ENCODE results near the gene GEMIN7. TPM values are rescaled to one million over a fixed set of nuclear protein-coding genes. Genes with fewer than 3 reads are reported as not detected.

GEMIN7 gene
- total and polyA plus RNA-seq, 9 donors, result 9.7 to 16.0 (median 11.7) TPM

- Histone ChIP-seq H3K9me3 (no peaks in the 10 kb centered on the region), H3K27me3 (no peaks in the 10 kb centered on the region), H3K27ac (no peak overlapping the region), H3K36me3 (no peaks in the 10 kb centered on the region), H3K4me1 (ENCODE audit: insufficient read depth) (no peaks in the 10 kb centered on the region), H3K4me3 (no peak overlapping the region)
- 83% methylated on average over 5 of the region's 5 CpGs for WGBS, 3 donors
- no peak for TF ChIP-seq EP300 (IDR thresholded peaks at IDR 0.05)
- no peak for TF ChIP-seq POLR2A (IDR thresholded peaks at IDR 0.05)
- no peak for TF ChIP-seq CTCF (IDR thresholded peaks at IDR 0.05)
- no peak for DNase-seq
- intact Hi-C loops (cut with DNase I), result no loop called here
Observed at GRCh38 chr19:45110851-45111266, 31.8 kb downstream of the GEMIN7 start.

GRCh38 chr19:45112111-45112827, 33.2 kb downstream of the GEMIN7 start:
- intact Hi-C loops (cut with DNase I), result no loop called here
- DNase-seq, result no peak
- Histone ChIP-seq H3K9me3 (no peaks in the 10 kb centered on the region), H3K27me3 (no peaks in the 10 kb centered on the region), H3K36me3 (no peaks in the 10 kb centered on the region), H3K27ac (no peak overlapping the region), H3K4me1 (ENCODE audit: insufficient read depth) (peaks cover 1% of the 10 kb centered on the region), H3K4me3 (no peak overlapping the region)
- 89 to 93% (median 93%) methylated on average over 10 to 11 of the region's 11 CpGs for WGBS, 3 donors
- TF ChIP-seq POLR2A (IDR thresholded peaks at IDR 0.05) (no peak), CTCF (IDR thresholded peaks at IDR 0.05) (no peak), EP300 (IDR thresholded peaks at IDR 0.05) (no peak)

GRCh38 chr19:45113628-45114027, 34.6 kb downstream of the GEMIN7 start:
- intact Hi-C loops (cut with DNase I), result no loop called here
- WGBS, 3 donors, result 84 to 90% (median 88%) methylated on average over 9 of the region's 9 CpGs

GRCh38 chr19:45114116-45114515, 35.1 kb downstream of the GEMIN7 start:
- DNase-seq, result no peak

More at GRCh38 chr19:45113628-45114027, 34.6 kb downstream of the GEMIN7 start:
- Histone ChIP-seq H3K27ac (no peak overlapping the region), H3K4me3 (no peak overlapping the region), H3K9me3 (no peaks in the 10 kb centered on the region), H3K27me3 (no peaks in the 10 kb centered on the region), H3K36me3 (no peaks in the 10 kb centered on the region), H3K4me1 (ENCODE audit: insufficient read depth) (peaks cover 2% of the 10 kb centered on the region)
- no peak for DNase-seq
- no peak for TF ChIP-seq EP300 (IDR thresholded peaks at IDR 0.05)
- TF ChIP-seq CTCF (IDR thresholded peaks at IDR 0.05), result no peak
- no peak for TF ChIP-seq POLR2A (IDR thresholded peaks at IDR 0.05)

More at GRCh38 chr19:45114116-45114515, 35.1 kb downstream of the GEMIN7 start:
- no peak for TF ChIP-seq CTCF (IDR thresholded peaks at IDR 0.05)
- no peak for TF ChIP-seq EP300 (IDR thresholded peaks at IDR 0.05)
- no peak for TF ChIP-seq POLR2A (IDR thresholded peaks at IDR 0.05)
- peaks cover 2% of the 10 kb centered on the region for H3K4me1 ChIP-seq (ENCODE audit: insufficient read depth)
- H3K27ac ChIP-seq, result no peak overlapping the region
- H3K4me3 ChIP-seq, result no peak overlapping the region
- no peaks in the 10 kb centered on the region for H3K27me3 ChIP-seq
- H3K9me3 ChIP-seq, result no peaks in the 10 kb centered on the region
- 76 to 82% (median 80%) methylated on average over 4 of the region's 4 CpGs for WGBS, 3 donors
- intact Hi-C loops (cut with DNase I), result no loop called here
- no peaks in the 10 kb centered on the region for H3K36me3 ChIP-seq
